AG04449 (cell line): ENCODE results near the gene PCCA.

Experiments used
- CTCF ChIA-PET: fragments of 350-600 bp; formaldehyde crosslinking; extraction: SDS; loops from one replicate; lab custom pipeline; 2021; ENCODE audit warnings: antibody characterized with exemption; lab: Yijun Ruan, JAX
- POLR2A ChIA-PET: fragments of 400-600, 350-600 bp; formaldehyde crosslinking; extraction: SDS; loops from one replicate; lab custom pipeline; 2020; ENCODE audit warnings: antibody characterized with exemption, inconsistent platforms; lab: Yijun Ruan, JAX
- DNase-seq: peaks from one replicate; pipeline ENCODE4 v3.0.0-alpha.2; 2010; ENCODE audit warnings: low read depth, low spot score
- H3K4me3 ChIP-seq: 2 replicates; pipeline ENCODE4 v1.5.1; 2011; ENCODE audit warnings: low read depth, mild to moderate bottlenecking, control low read depth, low read length
- TF ChIP-seq, protein P1 (sequence below): IDR thresholded peaks from one replicate; pipeline ENCODE4 v1.5.1; 2011; ENCODE audit warnings: mild to moderate bottlenecking, moderate library complexity, low read length, control low read depth, inconsistent platforms; ENCODE audit not compliant: insufficient read depth; ENCODE audit errors: missing control alignments

PCCA gene

DNA sequence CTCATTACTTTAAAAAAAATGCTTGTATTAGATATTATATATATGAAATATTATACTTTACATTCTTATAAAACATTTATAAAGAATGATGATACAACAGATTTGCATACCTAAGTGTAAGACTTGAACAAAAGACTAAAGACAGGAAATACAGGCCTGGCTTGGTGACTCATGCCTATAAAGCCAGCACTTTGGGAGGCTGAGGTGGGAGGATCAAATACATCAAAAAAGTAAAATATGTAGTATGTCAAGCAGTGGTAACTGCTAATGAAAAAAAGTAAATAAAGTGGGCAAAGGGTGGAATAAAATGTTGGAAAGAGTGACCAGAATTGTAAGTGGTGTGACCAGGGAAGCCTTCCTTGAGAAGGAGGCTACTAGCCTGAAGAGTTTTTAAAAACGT lies 366.0 kb downstream of the PCCA start:
- no peak overlapping the region for H3K4me3 ChIP-seq
- POLR2A ChIA-PET: no interaction called here
- no peak for DNase-seq
- CTCF ChIA-PET: no interaction called here
- TF ChIP-seq, protein P1, sequence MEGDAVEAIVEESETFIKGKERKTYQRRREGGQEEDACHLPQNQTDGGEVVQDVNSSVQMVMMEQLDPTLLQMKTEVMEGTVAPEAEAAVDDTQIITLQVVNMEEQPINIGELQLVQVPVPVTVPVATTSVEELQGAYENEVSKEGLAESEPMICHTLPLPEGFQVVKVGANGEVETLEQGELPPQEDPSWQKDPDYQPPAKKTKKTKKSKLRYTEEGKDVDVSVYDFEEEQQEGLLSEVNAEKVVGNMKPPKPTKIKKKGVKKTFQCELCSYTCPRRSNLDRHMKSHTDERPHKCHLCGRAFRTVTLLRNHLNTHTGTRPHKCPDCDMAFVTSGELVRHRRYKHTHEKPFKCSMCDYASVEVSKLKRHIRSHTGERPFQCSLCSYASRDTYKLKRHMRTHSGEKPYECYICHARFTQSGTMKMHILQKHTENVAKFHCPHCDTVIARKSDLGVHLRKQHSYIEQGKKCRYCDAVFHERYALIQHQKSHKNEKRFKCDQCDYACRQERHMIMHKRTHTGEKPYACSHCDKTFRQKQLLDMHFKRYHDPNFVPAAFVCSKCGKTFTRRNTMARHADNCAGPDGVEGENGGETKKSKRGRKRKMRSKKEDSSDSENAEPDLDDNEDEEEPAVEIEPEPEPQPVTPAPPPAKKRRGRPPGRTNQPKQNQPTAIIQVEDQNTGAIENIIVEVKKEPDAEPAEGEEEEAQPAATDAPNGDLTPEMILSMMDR: no peak

DNA sequence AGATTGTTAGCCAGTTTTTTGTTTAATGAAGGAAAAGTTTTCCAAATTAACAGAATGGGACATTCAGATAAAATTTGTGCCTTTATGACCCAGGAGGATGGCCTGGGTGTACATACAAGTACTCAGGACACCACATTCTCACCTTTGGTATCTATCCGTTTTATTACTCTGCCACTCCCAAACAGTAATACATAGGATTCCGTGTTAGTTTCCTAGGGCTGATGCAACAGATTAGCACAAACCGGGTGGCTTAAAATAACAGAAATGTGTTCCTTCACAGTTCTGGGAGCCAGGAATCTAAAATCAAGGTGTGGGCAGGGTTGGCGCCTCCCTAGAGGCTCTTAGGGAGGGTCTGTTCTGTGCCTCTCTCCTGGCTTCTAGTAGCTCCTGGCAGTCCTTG lies 369.8 kb downstream of the PCCA start:
- no peak for DNase-seq
- H3K4me3 ChIP-seq: no peak overlapping the region
- TF ChIP-seq, protein P1: no peak
- ChIA-PET CTCF (no interaction called here), POLR2A (no interaction called here)

DNA sequence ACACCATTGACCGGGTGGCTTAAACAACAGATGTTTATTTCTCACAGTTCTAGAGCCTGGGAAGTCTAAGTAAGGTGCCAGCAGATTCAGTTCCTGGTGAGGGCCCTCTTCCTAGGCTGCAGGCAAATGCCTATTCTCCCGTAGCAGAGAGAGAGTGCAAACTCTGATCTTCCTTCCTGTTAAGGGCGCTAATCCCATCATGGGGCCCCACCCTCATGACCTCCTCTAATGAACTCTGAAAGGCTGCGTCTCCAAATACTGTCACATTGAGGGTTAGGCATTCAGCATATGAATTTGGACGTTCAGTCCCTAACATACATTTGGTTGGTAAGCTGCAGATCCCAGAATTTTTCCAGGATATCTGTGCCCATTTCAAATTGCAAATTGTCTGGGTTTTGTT lies 370.9 kb downstream of the PCCA start:
- ChIA-PET CTCF (no interaction called here), POLR2A (no interaction called here)
- no peak for DNase-seq
- TF ChIP-seq, protein P1: no peak
- H3K4me3 ChIP-seq: no peak overlapping the region

DNA sequence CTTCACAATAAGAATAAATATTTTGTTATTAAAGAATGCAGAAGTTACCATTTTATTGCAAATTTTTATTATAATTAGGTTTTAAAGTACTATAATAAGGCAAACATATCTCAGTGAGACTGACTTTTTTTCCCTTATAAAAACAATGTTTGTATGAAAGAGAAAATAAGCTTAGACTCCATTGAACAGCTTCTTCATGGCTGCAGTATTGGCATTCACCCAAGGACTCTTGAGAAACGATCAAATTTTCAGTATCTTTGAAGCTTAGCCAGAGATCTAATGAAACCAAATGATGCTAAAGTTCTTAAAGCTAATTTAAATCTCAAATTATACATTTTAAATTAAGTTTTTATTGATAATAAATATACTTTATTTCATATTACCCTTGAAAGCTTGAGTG lies 371.4 kb downstream of the PCCA start:
- H3K4me3 ChIP-seq: no peak overlapping the region
- ChIA-PET CTCF (no interaction called here), POLR2A (no interaction called here)
- no peak for DNase-seq
- TF ChIP-seq, protein P1: no peak

DNA sequence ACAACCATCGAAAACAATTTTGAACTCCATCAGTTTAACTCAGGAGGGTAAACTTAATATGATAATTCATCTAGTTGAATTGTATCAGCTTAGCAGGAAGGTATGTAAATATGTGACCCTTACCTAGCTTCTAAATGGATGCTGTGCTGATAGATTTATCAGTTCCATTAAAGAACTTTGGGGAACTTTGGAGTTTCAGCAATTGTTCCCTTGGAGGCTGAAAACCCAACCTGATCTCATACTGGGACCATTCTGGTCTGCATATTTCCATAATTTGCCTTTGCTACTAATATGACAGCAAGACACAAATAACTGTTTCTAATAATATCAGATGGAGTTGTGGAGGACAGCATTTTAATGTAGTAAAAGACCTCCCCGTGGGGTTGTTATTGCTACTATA lies 371.9 kb downstream of the PCCA start:
- CTCF ChIA-PET: no interaction called here
- no peak overlapping the region for H3K4me3 ChIP-seq
- POLR2A ChIA-PET: no interaction called here
- DNase-seq: no peak
- TF ChIP-seq, protein P1: no peak

DNA sequence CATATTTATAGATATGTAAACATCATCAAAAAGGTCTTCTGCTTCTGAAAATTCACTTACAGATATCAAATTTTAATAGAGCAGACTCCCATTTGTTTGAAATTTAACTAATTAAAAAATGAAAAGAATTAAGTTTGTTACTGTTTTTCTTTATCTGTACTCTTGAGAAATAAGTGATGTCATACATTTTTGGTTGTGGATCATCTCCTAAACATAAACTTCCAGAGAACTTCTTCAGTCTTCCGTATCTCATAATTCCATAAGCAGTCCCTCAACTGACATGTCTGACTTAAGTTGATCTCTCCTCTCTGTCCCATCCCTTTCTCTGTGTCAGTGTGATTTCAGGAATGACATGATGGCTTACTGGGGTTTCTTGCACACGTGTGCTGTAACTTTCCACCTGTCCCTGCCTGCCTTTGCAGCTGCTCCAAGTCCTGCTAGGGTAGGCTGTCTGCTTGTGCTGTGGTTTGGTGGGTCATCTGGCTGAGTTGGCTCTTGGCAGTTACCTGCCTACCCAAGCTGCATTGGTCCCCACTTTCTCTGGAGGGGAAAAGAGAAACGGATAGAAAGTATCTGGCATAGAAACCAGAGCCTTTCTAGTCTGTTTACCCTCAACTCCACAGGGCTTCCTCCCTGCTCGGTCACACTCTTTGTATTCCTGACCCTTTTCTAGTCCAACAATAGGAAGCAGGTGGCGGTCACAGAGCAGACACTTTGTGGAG lies 372.6 kb downstream of the PCCA start:
- no peak for DNase-seq
- ChIA-PET CTCF (no interaction called here), POLR2A (no interaction called here)
- no peak overlapping the region for H3K4me3 ChIP-seq
- TF ChIP-seq, protein P1: no peak
